ENCODE data around the gene NANOS2.
"Not testable (repeated sequence)": the region's sequence is repeated elsewhere in the genome, so short reads cannot be mapped to it uniquely, and the experiment has no call there.

Gene NANOS2

GRCh38 chr19:45872095-45872919 is 42.3 kb downstream of the NANOS2 start:
- no peak for DNase-seq

- no peak for DNase-seq
These were observed 43.8 kb downstream of the NANOS2 start for GRCh38 chr19:45870798-45871197.

DNA sequence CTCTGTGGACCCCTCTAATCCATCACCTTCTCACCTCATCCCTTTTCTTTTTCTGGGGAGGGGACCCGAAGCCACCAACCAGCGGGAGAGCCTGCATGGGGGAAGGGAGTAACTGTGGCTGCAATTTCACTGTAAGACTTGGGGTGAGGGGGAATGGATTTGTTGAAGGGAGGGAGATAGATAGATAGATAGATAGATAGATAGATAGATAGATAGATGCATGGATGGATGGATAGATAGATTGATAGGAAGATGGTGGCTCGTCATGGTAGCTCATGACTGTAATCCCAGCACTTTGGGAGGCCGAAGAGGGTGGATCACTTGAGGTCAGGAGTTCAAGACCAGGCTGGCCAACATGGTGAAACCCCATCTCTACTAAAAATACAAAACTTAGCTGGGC is 47.3 kb downstream of the NANOS2 start:
- DNase-seq, result not testable (repeated sequence)

GRCh38 chr19:45866400-45867176 is 48.0 kb downstream of the NANOS2 start:
- DNase-seq, result no peak

DNA sequence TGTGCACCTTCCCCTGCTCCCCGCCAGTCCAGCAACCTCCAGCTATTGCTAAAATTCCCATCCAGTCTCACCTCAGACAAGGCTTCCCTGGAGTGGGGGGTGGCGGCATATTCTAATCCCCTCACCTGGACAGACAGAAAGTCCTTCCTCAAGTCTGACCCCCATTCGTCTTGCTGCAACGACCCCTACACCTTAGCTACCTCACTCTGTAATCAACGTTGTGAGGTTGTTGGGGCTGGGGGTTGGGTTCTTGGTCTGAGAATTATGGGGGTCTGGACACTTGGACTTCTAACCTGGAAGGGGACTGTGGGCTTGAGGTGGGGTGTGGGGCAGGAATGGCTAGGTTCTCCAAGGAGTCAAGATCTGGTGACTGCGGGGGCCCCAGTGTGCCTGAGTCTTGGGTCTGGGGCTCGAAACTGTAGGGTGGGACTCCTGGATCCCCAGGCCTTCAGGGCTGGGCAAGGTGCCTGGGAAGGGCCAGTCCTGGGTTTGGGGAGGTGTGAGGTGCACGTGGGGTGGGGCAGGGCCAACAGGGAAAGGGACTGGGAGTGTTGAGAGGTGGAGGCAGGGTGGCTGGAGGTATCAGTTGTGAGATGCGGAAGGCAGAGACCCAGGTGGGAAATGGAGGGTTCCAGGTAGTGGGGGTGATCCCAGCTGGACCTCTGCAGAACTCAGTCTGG is 49.2 kb downstream of the NANOS2 start:
- no peak for DNase-seq

DNA sequence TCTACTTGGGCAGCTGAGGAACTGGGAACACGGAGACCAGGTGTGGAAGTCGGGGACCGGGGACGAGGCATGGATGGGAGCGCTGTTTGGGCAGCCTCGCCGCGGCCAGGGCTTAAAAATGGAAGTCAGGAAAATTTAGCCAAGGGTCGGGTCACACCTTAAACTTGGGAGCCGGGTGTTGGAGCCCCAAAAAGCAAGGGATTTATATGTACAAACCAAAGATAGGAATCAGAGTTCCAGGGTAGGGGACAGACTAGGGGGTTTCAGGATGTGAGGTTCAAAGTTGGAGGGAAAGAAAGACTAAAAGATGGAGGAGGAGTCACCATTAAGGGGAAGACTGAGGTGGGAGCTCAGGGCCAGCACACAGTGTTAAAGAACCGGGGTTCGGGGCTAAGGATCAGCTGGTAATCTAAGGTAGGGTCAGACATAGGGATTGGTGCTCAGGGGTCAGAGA is 49.9 kb downstream of the NANOS2 start:
- no peak for DNase-seq

- DNase-seq, result no peak
These were observed 50.5 kb downstream of the NANOS2 start, which contains the start of gene FOXA3 for GRCh38 chr19:45863840-45864628. TSS of gene FOXA3 (plus strand) at chr19:45864326. CDS start at chr19:45864457, 131 bp downstream.

DNA sequence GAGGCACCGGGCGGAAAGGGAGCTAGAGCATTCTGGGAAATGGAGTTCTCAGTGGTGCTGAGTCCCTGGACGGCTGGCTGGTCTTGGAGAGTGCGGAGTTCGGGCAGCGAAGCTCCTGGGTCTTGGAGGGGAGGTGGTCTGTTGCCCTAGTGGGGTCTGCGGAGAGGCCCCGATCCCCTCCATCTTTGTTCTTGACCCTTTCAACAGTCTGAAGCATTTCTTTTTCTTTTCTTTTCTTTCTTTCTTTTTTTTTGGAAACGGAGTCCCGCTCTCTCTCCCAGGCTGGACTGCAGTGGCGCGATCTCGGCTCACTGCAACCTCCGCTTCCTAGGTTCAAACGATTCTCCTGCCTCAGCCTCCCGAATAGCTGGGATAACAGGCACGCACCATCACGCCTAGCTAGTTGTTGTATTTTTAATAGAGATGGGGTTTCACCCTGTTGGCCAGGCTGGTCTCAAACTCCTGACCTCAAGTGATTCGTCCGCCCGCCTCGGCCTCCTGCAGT is 51.2 kb downstream of the NANOS2 start:
- no peak for DNase-seq

All from NCI-H1092 (cell line).